NCI-H1436 treated with DMSO at 0.1 percent for 48 hours (cell line): ENCODE results near the gene PARP12.

ENCODE experiments used
- DNase-seq: peaks from one replicate; lab custom pipeline; 2025; lab: John Stamatoyannopoulos, UW

PARP12 gene

GRCh38 chr7:140059273-140060242 is 3.2 kb downstream of the PARP12 start:
- no peak for DNase-seq

GRCh38 chr7:140058517-140058916 is 4.2 kb downstream of the PARP12 start:
- DNase-seq = no peak

- no peak for DNase-seq
These were observed 5.6 kb downstream of the PARP12 start for GRCh38 chr7:140057143-140057535.

GRCh38 chr7:140056431-140057142 is 6.2 kb downstream of the PARP12 start:
- DNase-seq = no peak

- no peak for DNase-seq
These were observed 6.9 kb downstream of the PARP12 start for GRCh38 chr7:140055833-140056232.

GRCh38 chr7:140054751-140055150 is 8.0 kb downstream of the PARP12 start:
- no peak for DNase-seq

GRCh38 chr7:140053812-140054539 is 8.8 kb downstream of the PARP12 start:
- DNase-seq = no peak

GRCh38 chr7:140051820-140052219 is 10.9 kb downstream of the PARP12 start:
- DNase-seq = no peak

- DNase-seq = no peak
These were observed 12.7 kb downstream of the PARP12 start for GRCh38 chr7:140050100-140050499.

- DNase-seq = no peak
These were observed 13.3 kb downstream of the PARP12 start for GRCh38 chr7:140049339-140050024.

- no peak for DNase-seq
These were observed 13.8 kb downstream of the PARP12 start for GRCh38 chr7:140048989-140049338.

- no peak for DNase-seq
These were observed 14.6 kb downstream of the PARP12 start for GRCh38 chr7:140048138-140048537.

- DNase-seq = no peak
These were observed 15.6 kb downstream of the PARP12 start for GRCh38 chr7:140047197-140047596.

GRCh38 chr7:140045697-140046096 is 17.1 kb downstream of the PARP12 start:
- no peak for DNase-seq

- DNase-seq = no peak
These were observed 18.5 kb downstream of the PARP12 start for GRCh38 chr7:140044251-140044650.

GRCh38 chr7:140042386-140042670 is 20.4 kb downstream of the PARP12 start:
- no peak for DNase-seq

- no peak for DNase-seq
These were observed 20.9 kb downstream of the PARP12 start for GRCh38 chr7:140041659-140042385.

GRCh38 chr7:140039896-140040295 is 22.9 kb downstream of the PARP12 start:
- no peak for DNase-seq

- no peak for DNase-seq
These were observed 23.7 kb downstream of the PARP12 start for GRCh38 chr7:140039066-140039465.

- no peak for DNase-seq
These were observed 26.4 kb downstream of the PARP12 start for GRCh38 chr7:140036224-140036962.
